ENCODE measurements around the gene TMEM259.

The TMEM259 gene

GRCh38 chr19:964116-964520 lies 56.8 kb downstream of the TMEM259 start:
- DNase-seq (ENCODE audit: low read depth in 2 of 3, low spot score in 1 of 3): no peak

GRCh38 chr19:963486-963951 lies 57.4 kb downstream of the TMEM259 start:
- no peak for DNase-seq (ENCODE audit: low read depth in 2 of 3, low spot score in 1 of 3)

GRCh38 chr19:962683-963400 lies 58.1 kb downstream of the TMEM259 start:
- no peak for DNase-seq (ENCODE audit: low read depth in 2 of 3, low spot score in 1 of 3)

- no peak for DNase-seq (ENCODE audit: low read depth in 2 of 3, low spot score in 1 of 3)
Measured at GRCh38 chr19:961866-962620, 58.9 kb downstream of the TMEM259 start.

- DNase-seq (ENCODE audit: low read depth in 2 of 3, low spot score in 1 of 3): no peak
Measured at GRCh38 chr19:960601-960938, 60.4 kb downstream of the TMEM259 start.

GRCh38 chr19:960020-960419 lies 60.9 kb downstream of the TMEM259 start:
- DNase-seq (ENCODE audit: low read depth in 2 of 3, low spot score in 1 of 3): no peak

Measured in stimulated activated CD4-positive, alpha-beta T cell treated with anti-CD3 and anti-CD28 coated beads, Interleukin-12 subunit alpha, Interleukin-12 subunit beta, amount 100 ng/mL, for 48 hours (primary cell).